Mucosa of descending colon (tissue), 3 donors: ENCODE data around the gene SLAMF8. TPM values are rescaled to one million over a fixed set of nuclear protein-coding genes. Genes with fewer than 3 reads are reported as not detected.
A peak's percentile ranks its signal among the peaks of the same experiment; 100 is the strongest.

Source experiments
- ATAC-seq: fragments of 200-7000 bp; cut with Tn5 transposase; one replicate; pipeline ENCODE4 v1.9.1; 2020; ENCODE audit warnings: mild to moderate bottlenecking, moderate library complexity
- DNase-seq, 3 donors: peaks; one replicate each; pipeline ENCODE4 v3.0.0-alpha.2; 2020
- H3K36me3 ChIP-seq: fragments of 200-600 bp; one replicate; pipeline ENCODE4 v1.8.0; 2021; ENCODE audit warnings: low read depth, mild to moderate bottlenecking
- H3K4me1 ChIP-seq: fragments of 200-600 bp; one replicate; pipeline ENCODE4 v1.8.0; 2021; ENCODE audit warnings: low read depth, mild to moderate bottlenecking
- H3K4me3 ChIP-seq: fragments of 200-600 bp; one replicate; pipeline ENCODE4 v1.8.0; 2021; ENCODE audit warnings: mild to moderate bottlenecking
- H3K9me3 ChIP-seq: fragments of 200-600 bp; one replicate; pipeline ENCODE4 v1.8.0; 2021; ENCODE audit warnings: mild to moderate bottlenecking
- CTCF ChIP-seq: fragments of 200-600 bp; IDR thresholded peaks from one replicate; pipeline ENCODE4 v1.8.0; 2022; ENCODE audit warnings: antibody characterized with exemption, mild to moderate bottlenecking
- intact Hi-C, 2 donors: fragments of 100-400 bp; cut with DNase I in 1 of 2; cut with micrococcal nuclease in 1 of 2; formaldehyde crosslinking; loops; one replicate each; pipeline versions ENCODE4 v1.11.0 to v1.11.1; 2022; cut with DNase I, micrococcal nuclease
- total RNA-seq, 3 donors: library from RNA; stranded (reverse); fragmentation: NEBNext Ultra II Directional in 2 of 3; extraction: Animal tissue kit (Norgen Biotek cat#: 25700) in 2 of 3; gene quantifications; one replicate each; pipeline versions ENCODE4 v1.2.1 to v1.2.4, GENCODE V29; 2021 to 2023
- donor health status: DM: no; HTN: no; CAD: no; lungs with moderate emphysema.
- donor health status: DM: no; HTN: no; CAD: no.
- donor health status: DM: no; HTN: yes; CAD: no.

The SLAMF8 gene
- total RNA-seq, 3 donors from 2014 or later: 1.7 to 8.7 (median 5.9) TPM

DNA sequence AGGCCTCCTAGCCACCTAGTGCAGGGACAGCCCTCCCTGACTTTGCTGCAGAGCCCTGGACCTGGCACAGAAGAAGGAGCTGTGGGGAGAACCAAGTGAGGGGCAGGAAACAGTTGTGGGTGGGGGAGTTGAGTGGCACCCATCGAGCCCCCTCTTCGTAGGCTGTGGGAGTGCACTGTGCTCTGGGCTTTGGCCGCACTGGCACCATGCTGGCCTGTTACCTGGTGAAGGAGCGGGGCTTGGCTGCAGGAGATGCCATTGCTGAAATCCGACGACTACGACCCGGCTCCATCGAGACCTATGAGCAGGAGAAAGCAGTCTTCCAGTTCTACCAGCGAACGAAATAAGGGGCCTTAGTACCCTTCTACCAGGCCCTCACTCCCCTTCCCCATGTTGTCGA, 44.7 kb upstream of the SLAMF8 start:
- Histone ChIP-seq H3K9me3 (no peaks in the 10 kb centered on the region), H3K36me3 (no peaks in the 10 kb centered on the region), H3K4me1 (peaks cover 5% of the 10 kb centered on the region), H3K4me3 (no peak overlapping the region)
- no peak for TF ChIP-seq CTCF
- intact Hi-C loops: no loop called here
- DNase-seq: no peak
- ATAC-seq: no peak

DNA sequence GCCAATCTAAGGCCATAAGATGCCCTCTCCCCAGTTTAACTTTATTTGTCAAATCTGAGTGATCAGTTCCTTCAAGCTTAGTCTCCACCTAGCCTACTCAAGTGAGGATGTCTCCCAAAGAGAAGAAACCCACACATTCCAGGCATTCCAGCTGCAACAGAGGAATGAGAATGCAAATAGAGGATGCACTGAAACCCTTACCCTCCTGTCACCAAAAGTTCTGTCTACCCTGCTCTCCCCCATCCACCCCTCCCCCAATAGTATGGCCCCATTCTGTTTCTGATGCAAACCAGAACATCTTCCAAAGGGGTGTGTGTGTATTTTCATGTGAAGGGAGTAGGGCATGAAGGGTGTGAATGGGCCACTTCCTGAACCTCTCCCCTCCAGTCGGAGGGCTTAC, 42.9 kb upstream of the SLAMF8 start:
- Histone ChIP-seq H3K36me3 (no peaks in the 10 kb centered on the region), H3K4me1 (peaks cover 5% of the 10 kb centered on the region), H3K9me3 (no peaks in the 10 kb centered on the region), H3K4me3 (no peak overlapping the region)
- TF ChIP-seq CTCF: no peak
- DNase-seq (no peak), ATAC-seq (no peak)
- intact Hi-C loops: no loop called here

- no peak for ATAC-seq
- H3K4me1 ChIP-seq: no peaks in the 10 kb centered on the region
- no peaks in the 10 kb centered on the region for H3K9me3 ChIP-seq
- TF ChIP-seq CTCF: no peak
- no peaks in the 10 kb centered on the region for H3K36me3 ChIP-seq
- no peak overlapping the region for H3K4me3 ChIP-seq
- DNase-seq: no peak
- intact Hi-C loops: no loop called here
These were observed 40.2 kb upstream of the SLAMF8 start for GRCh38 chr1:159786465-159786864.

- no peak for DNase-seq
- Histone ChIP-seq H3K36me3 (no peaks in the 10 kb centered on the region), H3K4me1 (no peaks in the 10 kb centered on the region), H3K4me3 (no peak overlapping the region), H3K9me3 (no peaks in the 10 kb centered on the region)
- no peak for ATAC-seq
- no peak for TF ChIP-seq CTCF
- intact Hi-C loops: no loop called here
These were observed 39.7 kb upstream of the SLAMF8 start for GRCh38 chr1:159786966-159787365.

DNA sequence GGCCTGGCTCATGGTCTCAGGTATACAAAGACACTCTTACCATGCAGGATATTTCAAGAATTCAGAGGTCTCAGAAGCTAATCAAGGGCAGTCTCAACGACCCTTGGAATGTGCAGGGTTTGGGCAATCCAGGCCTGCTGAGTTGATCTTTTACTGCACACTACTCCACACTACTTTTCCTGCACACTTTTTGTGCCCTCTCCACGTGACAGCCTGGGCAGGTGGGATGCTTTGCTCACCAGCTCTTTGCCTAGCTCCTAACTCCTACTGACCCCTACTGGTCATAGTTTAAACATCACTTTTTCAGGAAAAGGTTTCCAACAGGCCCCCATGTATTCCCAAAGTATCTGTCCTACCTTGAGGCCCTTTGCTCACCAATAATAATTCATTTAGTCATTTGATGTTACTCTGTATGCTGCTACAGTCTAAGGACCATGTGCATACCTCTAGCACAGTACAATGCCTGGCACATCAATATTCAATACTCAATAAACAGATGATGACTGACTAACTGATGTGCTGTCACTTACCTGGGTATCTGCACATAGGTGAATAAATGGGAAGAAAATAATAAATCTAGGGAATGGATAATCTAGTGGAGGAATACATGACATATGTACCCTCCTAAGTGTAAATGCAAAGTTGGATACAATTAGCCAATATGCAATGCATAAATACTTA, 36.3 kb upstream of the SLAMF8 start:
- H3K4me1 ChIP-seq: no peaks in the 10 kb centered on the region
- DNase-seq (peak in 1 of 3 donors; percentile 12), ATAC-seq (peak; percentile 54)
- intact Hi-C loops: loop anchor here in 1 of 2 donors (10.0 kb wide), 1 partner anchor 214 kb away; no protein-coding TSS in a partner anchor
- H3K4me3 ChIP-seq: no peak overlapping the region
- no peaks in the 10 kb centered on the region for H3K9me3 ChIP-seq
- H3K36me3 ChIP-seq: no peaks in the 10 kb centered on the region
- TF ChIP-seq CTCF: peak; percentile 10
